ENCODE results near the gene CXCL16. TPM values are rescaled to one million over a fixed set of nuclear protein-coding genes. Genes with fewer than 3 reads are reported as not detected.

Gene CXCL16
- total and polyA plus RNA-seq, 2 of the 13 experiments (the other 11 are each of a cell fraction or from before 2014, with no cell fraction given) = 9.4 to 101 TPM

GRCh38 chr17:4740025-4740351 lies 260 bp upstream of the CXCL16 start:
- no peak overlapping the region for H2AFZ ChIP-seq (ENCODE audit: low read length)

More at GRCh38 chr17:4740025-4740351, 260 bp upstream of the CXCL16 start:
- Histone ChIP-seq H3K9ac (ENCODE audit: insufficient read depth, low read depth, low read length) (peak overlapping the region; percentile 80), H4K20me1 (ENCODE audit: insufficient read depth, low read length) (no peaks in the 10 kb centered on the region), H3K9me3 (ENCODE audit: low read length) (no peaks in the 10 kb centered on the region), H3K4me3 (replicated peaks in 1 of 3; ENCODE audit: insufficient read depth in 1 of 3, low read depth in 2 of 3, low read length in 3 of 3) (peak overlapping the region; percentile 75 to 88 (median 78)), H3K27me3 (ENCODE audit: control insufficient read depth in 1 of 2, insufficient read depth in 2 of 2, low read length in 2 of 2) (peaks cover 2 to 24% of the 10 kb centered on the region in 2 experiments; a peak in 3 of 5 replicates), H3K4me2 (ENCODE audit: low read depth, low read length) (peak overlapping the region; percentile 82), H3K36me3 (replicated peaks in 1 of 2; ENCODE audit: control insufficient read depth in 1 of 2, insufficient read depth in 2 of 2, low read length in 2 of 2) (no peaks in the 10 kb centered on the region; a peak in 2 of 5 replicates), H3K27ac (ENCODE audit: extremely low read length, insufficient read depth, low read length) (no peak overlapping the region), H3K79me2 (ENCODE audit: insufficient read depth, low read length) (no peaks in the 10 kb centered on the region), H3K4me1 (ENCODE audit: insufficient read depth, low read length) (peaks cover 74% of the 10 kb centered on the region)
- CTCF ChIA-PET (ENCODE audit: low intra/inter-chr PET ratio, low total read pairs) = no interaction called here
- no peak for FAIRE-seq
- ATAC-seq = no peak
- in situ Hi-C loops (cut with HindIII; ENCODE audit: extremely low pct_ligation_motif_present, low pct_unique_long_range_greater_than_20kb) (no loop called here), intact Hi-C loops (cut with micrococcal nuclease; ENCODE audit: unreplicated experiment) (no loop called here)
- DNase-seq (ENCODE audit: low spot score) = no peak
- BruUV-seq (replicated peaks) = no TSS peak
- POLR2A ChIA-PET = interaction anchor here (1.1 to 3.6 kb wide), 4 partner anchors 31 to 93 kb away, joined by 3 to 15 read pairs (median 6); partner anchors contain the start of genes MINK1 and TM4SF5
- WGBS (ENCODE audit: low lambda C conversion rate) = 28% methylated on average over 4 of the region's 13 CpGs
- TF ChIP-seq RXRA (CRISPR knock-in tag; IDR thresholded peaks at IDR 0.05) (no peak), RFXAP (CRISPR knock-in tag; IDR thresholded peaks at IDR 0.05; ENCODE audit: borderline replicate concordance) (peak; percentile 31; the same call in 1 of the 2 replicates), ZNF768 (CRISPR knock-in tag; IDR thresholded peaks at IDR 0.05) (0 out of 2 replicates have a peak, but pooled peaks have one; percentile 0), ZNF841 (CRISPR knock-in tag; IDR thresholded peaks at IDR 0.05; ENCODE audit: borderline replicate concordance) (no peak), ARNT2 (CRISPR knock-in tag; IDR thresholded peaks at IDR 0.05; ENCODE audit: low read depth) (0 out of 2 replicates have a peak, but pooled peaks have one; percentile 0), SMAD1 (CRISPR knock-in tag; IDR thresholded peaks at IDR 0.05; ENCODE audit: borderline replicate concordance, low read depth) (no peak)
- TF ChIP-seq, protein P1, sequence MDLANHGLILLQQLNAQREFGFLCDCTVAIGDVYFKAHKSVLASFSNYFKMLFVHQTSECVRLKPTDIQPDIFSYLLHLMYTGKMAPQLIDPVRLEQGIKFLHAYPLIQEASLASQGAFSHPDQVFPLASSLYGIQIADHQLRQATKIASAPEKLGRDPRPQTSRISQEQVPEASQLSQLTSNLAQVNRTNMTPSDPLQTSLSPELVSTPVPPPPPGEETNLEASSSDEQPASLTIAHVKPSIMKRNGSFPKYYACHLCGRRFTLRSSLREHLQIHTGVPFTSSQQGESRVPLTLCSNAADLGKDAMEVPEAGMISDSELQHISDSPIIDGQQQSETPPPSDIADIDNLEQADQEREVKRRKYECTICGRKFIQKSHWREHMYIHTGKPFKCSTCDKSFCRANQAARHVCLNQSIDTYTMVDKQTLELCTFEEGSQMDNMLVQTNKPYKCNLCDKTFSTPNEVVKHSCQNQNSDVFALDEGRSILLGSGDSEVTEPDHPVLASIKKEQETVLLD (CRISPR knock-in tag; IDR thresholded peaks at IDR 0.05; ENCODE audit: low read depth) = peak; percentile 9; the same call in 1 of the 2 replicates

All from HepG2 (cell line).